HEK293 (cell line): ENCODE data around the gene SET.

Experiments used
- CTCF ChIA-PET: fragments of 350-600 bp; formaldehyde crosslinking; extraction: SDS; loops from one replicate; lab custom pipeline; 2021; ENCODE audit warnings: antibody characterized with exemption; lab: Yijun Ruan, JAX
- POLR2A ChIA-PET: fragments of 300-600 bp; formaldehyde crosslinking; extraction: SDS; loops from one replicate; lab custom pipeline; 2020; ENCODE audit warnings: antibody characterized with exemption, inconsistent platforms; lab: Yijun Ruan, JAX
- H3K27ac ChIP-seq: fragments of 200-500 bp; sonication (Bioruptor generic); 2 replicates; pipeline ENCODE4 v1.5.1; 2014; ENCODE audit warnings: low read depth, low read length, control low read depth, inconsistent platforms; ENCODE audit errors: extremely low read depth
- H3K36me3 ChIP-seq, 2 experiments: fragments of 200-500 bp in 1 of 2; sonication (Bioruptor generic) in 1 of 2; 1 replicate in 1 of 2; 2 replicates in 1 of 2; pipeline ENCODE4 v1.5.1; 2014 to 2017; ENCODE audit warnings: inconsistent platforms in 2 of 2, low read length in 2 of 2; ENCODE audit not compliant: control insufficient read depth in 2 of 2, insufficient read depth in 1 of 2
- H3K4me1 ChIP-seq: fragments of 200-500 bp; sonication (Bioruptor generic); 2 replicates; pipeline ENCODE4 v1.5.1; 2014; ENCODE audit warnings: mild to moderate bottlenecking, low read length, inconsistent platforms; ENCODE audit not compliant: control insufficient read depth, insufficient read depth
- H3K4me3 ChIP-seq: 2 replicates; pipeline ENCODE4 v1.5.1; 2011; ENCODE audit warnings: low read depth, mild to moderate bottlenecking, control low read depth, low read length, moderate library complexity
- H3K9me3 ChIP-seq: fragments of 200-500 bp; sonication (Bioruptor generic); 2 replicates; pipeline ENCODE4 v1.5.1; 2014; ENCODE audit warnings: low read depth, low read length, inconsistent platforms; ENCODE audit not compliant: control insufficient read depth, insufficient read depth
- BCL11B ChIP-seq: fragments of 450-650 bp; formaldehyde crosslinking; IDR thresholded peaks from 2 replicates; pipeline ENCODE4 v1.5.1; 2016; ENCODE audit warnings: low read depth, missing biosample characterization, missing genetic modification characterization
- CTCF ChIP-seq: fragments of 450-650 bp; formaldehyde crosslinking; IDR thresholded peaks from 2 replicates; pipeline ENCODE4 v1.5.1; 2016; ENCODE audit warnings: missing biosample characterization, missing genetic modification characterization
- EGR2 ChIP-seq: fragments of 450-650 bp; formaldehyde crosslinking; IDR thresholded peaks from 2 replicates; pipeline ENCODE4 v1.5.1; 2016; ENCODE audit warnings: low read depth, missing biosample characterization, missing genetic modification characterization
- IKZF3 ChIP-seq: fragments of 450-650 bp; IDR thresholded peaks from 2 replicates; pipeline ENCODE4 v1.5.0; 2018; ENCODE audit warnings: missing biosample characterization, mild to moderate bottlenecking, missing genetic modification characterization, moderate library complexity
- PATZ1 ChIP-seq: fragments of 450-650 bp; formaldehyde crosslinking; IDR thresholded peaks from 2 replicates; pipeline ENCODE4 v1.5.1; 2016; ENCODE audit warnings: missing biosample characterization, missing genetic modification characterization
- SCRT1 ChIP-seq: fragments of 450-650 bp; formaldehyde crosslinking; IDR thresholded peaks from 2 replicates; pipeline ENCODE4 v1.5.1; 2016; ENCODE audit warnings: missing biosample characterization, missing genetic modification characterization, borderline replicate concordance
- SCRT2 ChIP-seq: fragments of 450-650 bp; formaldehyde crosslinking; IDR thresholded peaks from 2 replicates; pipeline ENCODE4 v1.5.1; 2016; ENCODE audit warnings: missing biosample characterization, missing genetic modification characterization
- SP3 ChIP-seq: fragments of 450-650 bp; formaldehyde crosslinking; IDR thresholded peaks from 2 replicates; pipeline ENCODE4 v1.5.1; 2016; ENCODE audit warnings: missing biosample characterization, missing genetic modification characterization
- SP7 ChIP-seq: fragments of 450-650 bp; formaldehyde crosslinking; IDR thresholded peaks from 2 replicates; pipeline ENCODE4 v1.5.1; 2016; ENCODE audit warnings: missing biosample characterization, missing genetic modification characterization
- YY2 ChIP-seq: fragments of 450-650 bp; formaldehyde crosslinking; IDR thresholded peaks from 2 replicates; pipeline ENCODE4 v1.5.1; 2016; ENCODE audit warnings: missing biosample characterization, missing genetic modification characterization
- ZBTB17 ChIP-seq: fragments of 450-650 bp; formaldehyde crosslinking; IDR thresholded peaks from 2 replicates; pipeline ENCODE4 v1.5.1; 2016; ENCODE audit warnings: missing biosample characterization, missing genetic modification characterization
- ZBTB48 ChIP-seq: fragments of 450-650 bp; formaldehyde crosslinking; IDR thresholded peaks from 2 replicates; pipeline ENCODE4 v1.5.1; 2016; ENCODE audit warnings: missing biosample characterization, missing genetic modification characterization
- ZBTB7A ChIP-seq: fragments of 450-650 bp; formaldehyde crosslinking; IDR thresholded peaks from 2 replicates; pipeline ENCODE4 v1.5.1; 2016; ENCODE audit warnings: low read depth, missing biosample characterization, missing genetic modification characterization
- ZFHX2 ChIP-seq: fragments of 450-650 bp; formaldehyde crosslinking; conservative IDR thresholded peaks from 2 replicates; pipeline ENCODE4 v1.5.1; 2016; ENCODE audit warnings: missing biosample characterization, missing genetic modification characterization
- ZFP37 ChIP-seq: fragments of 450-650 bp; formaldehyde crosslinking; IDR thresholded peaks from 2 replicates; pipeline ENCODE4 v1.5.1; 2016; ENCODE audit warnings: missing biosample characterization, missing genetic modification characterization
- ZNF121 ChIP-seq: fragments of 450-650 bp; formaldehyde crosslinking; IDR thresholded peaks from 2 replicates; pipeline ENCODE4 v1.5.1; 2016; ENCODE audit warnings: missing biosample characterization, missing genetic modification characterization
- ZNF138 ChIP-seq: fragments of 450-650 bp; formaldehyde crosslinking; IDR thresholded peaks from 2 replicates; pipeline ENCODE4 v1.5.1; 2016; ENCODE audit warnings: missing biosample characterization, missing genetic modification characterization, borderline replicate concordance
- ZNF366 ChIP-seq: fragments of 450-650 bp; formaldehyde crosslinking; conservative IDR thresholded peaks from 2 replicates; pipeline ENCODE4 v1.5.1; 2016; ENCODE audit warnings: missing biosample characterization, missing genetic modification characterization
- ZNF391 ChIP-seq: fragments of 450-650 bp; formaldehyde crosslinking; IDR thresholded peaks from 2 replicates; pipeline ENCODE4 v1.5.1; 2016; ENCODE audit warnings: low read depth, missing biosample characterization, missing genetic modification characterization, borderline replicate concordance
- ZNF394 ChIP-seq: fragments of 450-650 bp; formaldehyde crosslinking; IDR thresholded peaks from 2 replicates; pipeline ENCODE4 v1.5.1; 2016; ENCODE audit warnings: missing biosample characterization, missing genetic modification characterization, mild to moderate bottlenecking, moderate library complexity, borderline replicate concordance
- ZNF621 ChIP-seq: fragments of 450-650 bp; formaldehyde crosslinking; IDR thresholded peaks from 2 replicates; pipeline ENCODE4 v1.5.1; 2017; ENCODE audit warnings: missing biosample characterization, missing genetic modification characterization
- ZNF658 ChIP-seq: fragments of 450-650 bp; formaldehyde crosslinking; IDR thresholded peaks from 2 replicates; pipeline ENCODE4; 2016; ENCODE audit warnings: missing biosample characterization, missing genetic modification characterization
- ZNF76 ChIP-seq: fragments of 450-650 bp; formaldehyde crosslinking; IDR thresholded peaks from 2 replicates; pipeline ENCODE4; 2016; ENCODE audit warnings: low read depth, missing biosample characterization, missing genetic modification characterization, borderline replicate concordance
- TF ChIP-seq, protein P1 (sequence below): fragments of 450-650 bp; formaldehyde crosslinking; IDR thresholded peaks from 2 replicates; pipeline ENCODE4 v1.5.1; 2016; ENCODE audit warnings: missing biosample characterization, missing genetic modification characterization
- TF ChIP-seq, protein P2 (sequence below): fragments of 450-650 bp; formaldehyde crosslinking; IDR thresholded peaks from 2 replicates; pipeline ENCODE4 v1.5.1; 2017; ENCODE audit warnings: missing biosample characterization, missing genetic modification characterization

The SET gene

GRCh38 chr9:128723352-128723865 lies 34.4 kb downstream of the SET start:
- no peaks in the 10 kb centered on the region for H3K4me1 ChIP-seq
- ChIA-PET POLR2A (interaction anchor here (0.6 to 2.5 kb wide), 18 partner anchors 9 to 455 kb away, joined by 3 to 22 read pairs (median 8); partner anchors contain the start of genes ENDOG, IER5L, PKN3 and SET), CTCF (interaction anchor here (1.4 to 1.5 kb wide), 2 partner anchors 17 to 21 kb away, joined by 3 to 8 read pairs; partner anchors contain the start of gene PKN3)
- no peaks in the 10 kb centered on the region for H3K9me3 ChIP-seq
- peak overlapping the region; percentile 91 for H3K4me3 ChIP-seq
- peaks cover 0 to 30% of the 10 kb centered on the region in 2 experiments; a peak in 1 of 3 replicates for H3K36me3 ChIP-seq
- peak overlapping the region; percentile 40 for H3K27ac ChIP-seq
- TF ChIP-seq ZFP37 (peak; percentile 62; the same call in 1 of the 2 replicates), ZNF621 (no peak), ZNF366 (tag by site-specific recombination) (peak; percentile 58; the same call in 1 of the 2 replicates), EGR2 (peak; percentile 57; the same call in 1 of the 2 replicates), CTCF (tag by site-specific recombination) (no peak), ZFHX2 (tag by site-specific recombination) (peak; percentile 73), IKZF3 (tag by site-specific recombination) (peak; percentile 94), ZBTB48 (tag by site-specific recombination) (0 out of 2 replicates have a peak, but pooled peaks have one; percentile 55), ZBTB17 (tag by site-specific recombination) (peak; percentile 85), ZBTB7A (tag by site-specific recombination) (0 out of 2 replicates have a peak, but pooled peaks have one; percentile 2), BCL11B (0 out of 2 replicates have a peak, but pooled peaks have one; percentile 73), SCRT1 (no peak)
- TF ChIP-seq, protein P1, sequence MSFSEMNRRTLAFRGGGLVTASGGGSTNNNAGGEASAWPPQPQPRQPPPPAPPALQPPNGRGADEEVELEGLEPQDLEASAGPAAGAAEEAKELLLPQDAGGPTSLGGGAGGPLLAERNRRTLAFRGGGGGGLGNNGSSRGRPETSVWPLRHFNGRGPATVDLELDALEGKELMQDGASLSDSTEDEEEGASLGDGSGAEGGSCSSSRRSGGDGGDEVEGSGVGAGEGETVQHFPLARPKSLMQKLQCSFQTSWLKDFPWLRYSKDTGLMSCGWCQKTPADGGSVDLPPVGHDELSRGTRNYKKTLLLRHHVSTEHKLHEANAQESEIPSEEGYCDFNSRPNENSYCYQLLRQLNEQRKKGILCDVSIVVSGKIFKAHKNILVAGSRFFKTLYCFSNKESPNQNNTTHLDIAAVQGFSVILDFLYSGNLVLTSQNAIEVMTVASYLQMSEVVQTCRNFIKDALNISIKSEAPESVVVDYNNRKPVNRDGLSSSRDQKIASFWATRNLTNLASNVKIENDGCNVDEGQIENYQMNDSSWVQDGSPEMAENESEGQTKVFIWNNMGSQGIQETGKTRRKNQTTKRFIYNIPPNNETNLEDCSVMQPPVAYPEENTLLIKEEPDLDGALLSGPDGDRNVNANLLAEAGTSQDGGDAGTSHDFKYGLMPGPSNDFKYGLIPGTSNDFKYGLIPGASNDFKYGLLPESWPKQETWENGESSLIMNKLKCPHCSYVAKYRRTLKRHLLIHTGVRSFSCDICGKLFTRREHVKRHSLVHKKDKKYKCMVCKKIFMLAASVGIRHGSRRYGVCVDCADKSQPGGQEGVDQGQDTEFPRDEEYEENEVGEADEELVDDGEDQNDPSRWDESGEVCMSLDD (tag by site-specific recombination), result peak; percentile 28; the same call in 1 of the 2 replicates

GRCh38 chr9:128723866-128724743 lies 35.1 kb downstream of the SET start, which contains the start of gene ZDHHC12:
ZDHHC12 (minus strand) TSS chr9:128724127; CDS start chr9:128724093, 34 bp downstream.
- Histone ChIP-seq H3K36me3 (peaks cover 0 to 27% of the 10 kb centered on the region in 2 experiments; a peak in 1 of 3 replicates), H3K4me3 (peak within 1 kb of the TSS; percentile 91), H3K4me1 (no peaks in the 10 kb centered on the region), H3K27ac (peak within 1 kb of the TSS; percentile 40), H3K9me3 (no peaks in the 10 kb centered on the region)
- CTCF ChIA-PET, result interaction anchor here (0.9 to 1.5 kb wide), 4 partner anchors 9 to 94 kb away, joined by 3 to 16 read pairs (median 6); partner anchors contain the start of genes ENDOG and PKN3
- POLR2A ChIA-PET, result interaction anchor here (0.6 to 2.5 kb wide), 25 partner anchors 9 to 564 kb away, joined by 3 to 22 read pairs (median 5); partner anchors contain the start of genes BBLN, ENDOG, IER5L and PKN3
- TF ChIP-seq ZNF394 (peak; percentile 16; the same call in 1 of the 2 replicates), YY2 (tag by site-specific recombination) (0 out of 2 replicates have a peak, but pooled peaks have one; percentile 45), ZNF121 (tag by site-specific recombination) (0 out of 2 replicates have a peak, but pooled peaks have one; percentile 16), ZNF76 (peak; percentile 48; the same call in 1 of the 2 replicates), SP7 (tag by site-specific recombination) (peak; percentile 66), PATZ1 (tag by site-specific recombination) (peak; percentile 97), ZNF658 (tag by site-specific recombination) (no peak), SCRT2 (tag by site-specific recombination) (peak; percentile 100), SP3 (peak; percentile 92), ZNF138 (tag by site-specific recombination) (no peak), ZNF391 (tag by site-specific recombination) (peak; percentile 90; the same call in 1 of the 2 replicates), SCRT1 (peak; percentile 96)
- TF ChIP-seq, protein P2, sequence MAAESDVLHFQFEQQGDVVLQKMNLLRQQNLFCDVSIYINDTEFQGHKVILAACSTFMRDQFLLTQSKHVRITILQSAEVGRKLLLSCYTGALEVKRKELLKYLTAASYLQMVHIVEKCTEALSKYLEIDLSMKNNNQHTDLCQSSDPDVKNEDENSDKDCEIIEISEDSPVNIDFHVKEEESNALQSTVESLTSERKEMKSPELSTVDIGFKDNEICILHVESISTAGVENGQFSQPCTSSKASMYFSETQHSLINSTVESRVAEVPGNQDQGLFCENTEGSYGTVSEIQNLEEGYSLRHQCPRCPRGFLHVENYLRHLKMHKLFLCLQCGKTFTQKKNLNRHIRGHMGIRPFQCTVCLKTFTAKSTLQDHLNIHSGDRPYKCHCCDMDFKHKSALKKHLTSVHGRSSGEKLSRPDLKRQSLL (tag by site-specific recombination), result peak; percentile 55
